SKM-1 (cell line): ENCODE results near the gene SCLY.
A peak's percentile ranks its signal among the peaks of the same experiment; 100 is the strongest.
"Not testable (repeated sequence)": the region's sequence is repeated elsewhere in the genome, so short reads cannot be mapped to it uniquely, and the experiment has no call there.

Experiments used
- DNase-seq: peaks from one replicate; lab custom pipeline; 2025; ENCODE audit not compliant: unreplicated experiment; lab: John Stamatoyannopoulos, UW

The SCLY gene

GRCh38 chr2:238060542-238061314 lies at the start of gene SCLY:
SCLY (plus strand) TSS chr2:238061001; CDS start chr2:238061055, 54 bp downstream.
- peak; percentile 79 for DNase-seq

DNA sequence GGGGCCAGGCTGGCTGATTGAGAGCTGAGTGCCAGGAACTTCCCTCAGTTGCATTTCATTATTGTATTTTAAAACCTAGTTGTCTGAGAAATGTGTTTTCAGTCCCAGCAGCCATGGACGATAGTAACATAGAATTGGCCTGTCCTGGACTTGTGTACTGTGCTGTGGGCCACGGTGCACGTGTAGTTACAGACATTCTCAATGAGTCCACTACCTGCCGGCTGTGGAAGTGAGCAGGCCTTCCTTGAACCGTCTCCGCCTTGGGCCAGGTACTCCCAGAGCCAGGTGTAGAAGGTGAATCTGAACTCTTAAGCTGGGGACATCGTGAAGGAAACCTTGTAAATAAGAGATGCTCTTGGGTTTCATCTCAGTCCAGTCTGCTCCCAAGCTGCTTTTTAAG lies 47.0 kb upstream of the SCLY start:
- DNase-seq: no peak

DNA sequence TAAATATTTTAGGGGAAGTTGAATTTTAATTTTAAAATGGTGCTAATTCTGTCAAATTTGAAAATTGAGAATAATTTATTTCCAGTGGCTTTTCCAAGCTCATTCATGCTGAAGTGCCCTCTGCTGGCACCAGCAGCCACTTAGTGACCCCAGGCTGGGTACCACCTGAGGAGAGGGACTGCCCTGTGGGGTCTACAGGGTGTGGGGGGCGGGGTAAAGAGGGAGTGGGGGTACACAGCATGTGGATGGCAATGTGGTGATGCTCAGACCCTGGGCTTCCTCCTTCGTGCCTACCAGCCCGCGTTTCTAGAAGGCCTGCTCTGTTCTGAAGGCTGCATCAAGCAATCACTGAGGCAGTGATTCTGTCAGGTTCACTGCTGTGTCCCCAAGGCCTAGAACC lies 45.1 kb upstream of the SCLY start:
- DNase-seq: no peak

DNA sequence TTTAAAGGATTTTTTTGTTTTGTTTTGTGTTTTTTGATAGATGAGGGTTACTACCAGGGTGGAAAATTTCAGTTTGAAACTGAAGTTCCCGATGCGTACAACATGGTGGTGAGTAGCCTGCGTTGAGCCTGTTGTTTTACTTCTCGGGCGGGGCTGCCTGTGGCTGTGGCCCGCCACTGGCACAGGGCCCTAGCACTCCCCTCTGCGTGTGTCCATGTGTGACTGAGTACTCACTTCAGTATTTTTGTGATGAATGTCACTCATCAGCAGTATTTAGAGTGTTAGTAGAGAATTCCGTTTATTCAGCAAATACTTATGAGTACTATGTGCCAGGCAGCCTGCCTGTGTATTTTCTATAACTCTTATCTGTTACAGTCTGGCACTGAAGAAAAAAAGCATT lies 44.3 kb upstream of the SCLY start:
- DNase-seq: no peak

- no peak for DNase-seq
Observed at GRCh38 chr2:238019962-238020361, 40.8 kb upstream of the SCLY start.

GRCh38 chr2:238020816-238021215 lies 40.0 kb upstream of the SCLY start:
- DNase-seq: no peak

GRCh38 chr2:238021327-238021726 lies 39.5 kb upstream of the SCLY start:
- DNase-seq: no peak

DNA sequence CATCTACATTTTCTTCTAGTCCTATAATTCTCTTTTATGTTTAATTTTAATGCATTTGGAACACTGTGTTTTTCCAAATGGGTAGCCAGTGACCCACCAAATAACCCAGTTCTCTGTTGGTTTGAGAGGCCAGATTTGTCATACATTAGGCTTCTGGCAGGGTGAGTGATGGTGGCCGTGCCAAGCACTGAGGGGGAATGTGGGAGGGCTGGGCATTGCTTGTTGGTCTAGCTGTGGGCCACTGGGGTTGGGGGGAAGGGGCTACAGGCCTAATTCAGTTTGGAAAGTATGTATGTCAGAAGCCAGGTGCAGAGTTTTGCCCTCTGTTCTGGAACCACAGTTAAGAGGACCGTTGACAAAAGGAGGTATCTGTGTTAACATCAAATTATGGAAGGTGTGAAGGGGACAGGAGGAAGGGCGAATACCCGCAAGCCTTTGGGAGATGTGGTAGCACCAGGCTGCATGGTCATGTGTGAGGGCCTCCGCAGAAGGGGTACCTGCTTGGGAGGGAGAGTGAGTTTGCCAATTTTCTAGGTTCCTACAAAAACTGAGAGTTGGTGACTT lies 38.1 kb upstream of the SCLY start:
- no peak for DNase-seq

GRCh38 chr2:238023608-238024007 lies 37.2 kb upstream of the SCLY start:
- DNase-seq: no peak

DNA sequence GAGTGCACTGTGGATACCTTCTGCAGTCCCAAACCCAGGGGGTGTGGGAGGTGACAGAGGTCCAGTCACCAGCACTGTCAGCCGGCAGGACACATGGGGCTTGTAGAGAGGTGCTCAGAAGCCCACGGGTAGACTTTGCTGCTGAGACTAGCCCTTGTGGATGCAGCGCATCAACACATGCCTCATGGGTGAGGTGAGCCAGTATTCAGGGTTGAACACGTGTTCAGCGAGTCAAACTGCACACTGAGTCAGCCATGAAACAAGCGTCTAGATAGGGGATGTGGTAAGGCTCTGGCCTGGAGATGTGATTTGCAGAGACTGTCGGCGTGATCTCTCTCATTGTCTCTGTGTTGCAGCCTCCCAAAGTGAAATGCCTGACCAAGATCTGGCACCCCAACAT lies 35.8 kb upstream of the SCLY start:
- DNase-seq: no peak

GRCh38 chr2:238025741-238026360 lies 35.0 kb upstream of the SCLY start:
- no peak for DNase-seq

DNA sequence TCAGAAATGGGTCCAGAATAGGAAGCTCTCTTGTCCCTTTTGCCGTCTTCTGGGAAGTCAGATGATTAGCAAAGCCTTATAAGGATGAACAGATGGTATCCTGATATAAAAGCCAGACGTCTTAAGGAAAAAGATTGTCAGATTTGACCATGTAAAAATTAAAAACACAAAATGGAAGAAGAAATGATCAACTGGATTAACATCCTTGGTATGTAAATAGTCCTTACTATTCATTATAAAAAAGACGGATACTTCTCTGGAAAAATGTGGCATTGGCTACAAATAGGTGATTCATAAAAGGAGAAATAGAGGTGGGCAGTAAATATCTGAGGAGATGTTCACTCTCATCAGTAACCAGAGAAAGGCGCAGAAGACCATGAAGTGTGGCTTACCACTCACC lies 33.7 kb upstream of the SCLY start:
- DNase-seq: no peak

DNA sequence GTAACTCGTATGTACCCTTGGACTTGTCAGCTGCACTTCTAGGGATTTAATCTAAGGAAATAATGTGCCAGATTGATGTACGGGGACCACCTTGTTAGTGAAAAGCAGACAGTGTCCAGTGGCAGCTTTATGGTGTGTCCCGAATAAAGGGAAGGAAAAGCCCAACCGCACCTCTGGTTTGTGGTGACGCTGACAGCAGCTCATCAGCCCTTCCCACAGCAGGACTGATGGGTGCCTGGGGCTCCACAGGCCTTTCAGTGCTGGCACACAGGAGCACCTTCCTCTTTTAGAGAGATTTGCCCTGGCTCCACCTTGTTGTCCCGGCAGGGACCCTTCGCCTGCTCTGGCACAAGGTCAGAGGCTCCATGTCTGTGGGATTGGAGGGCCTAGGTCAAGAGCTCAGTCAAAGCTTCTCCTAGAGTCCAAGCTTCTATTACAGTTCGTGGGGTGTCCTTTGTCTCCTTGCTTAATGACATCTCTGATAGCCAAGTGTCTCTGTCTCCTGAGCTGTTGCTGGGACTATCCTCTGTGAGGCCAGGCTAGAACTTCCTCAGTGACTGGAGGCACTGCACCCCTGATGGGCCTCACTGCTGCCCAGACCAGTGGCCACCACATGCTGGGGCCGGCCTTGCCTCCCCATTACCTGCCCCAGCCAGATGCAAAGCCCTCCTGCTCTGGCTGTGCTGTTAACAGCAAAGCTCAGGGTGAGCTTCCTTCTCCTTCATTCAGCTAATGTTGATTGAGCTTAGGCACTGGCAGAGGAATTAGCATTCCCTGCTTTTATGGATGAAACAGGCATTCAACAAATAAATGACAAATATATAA lies 33.0 kb upstream of the SCLY start:
- no peak for DNase-seq

- no peak for DNase-seq
Observed at GRCh38 chr2:238029853-238030252, 30.9 kb upstream of the SCLY start.

GRCh38 chr2:238030422-238031155 lies 30.2 kb upstream of the SCLY start:
- no peak for DNase-seq

GRCh38 chr2:238031751-238032150 lies 29.1 kb upstream of the SCLY start:
- no peak for DNase-seq

DNA sequence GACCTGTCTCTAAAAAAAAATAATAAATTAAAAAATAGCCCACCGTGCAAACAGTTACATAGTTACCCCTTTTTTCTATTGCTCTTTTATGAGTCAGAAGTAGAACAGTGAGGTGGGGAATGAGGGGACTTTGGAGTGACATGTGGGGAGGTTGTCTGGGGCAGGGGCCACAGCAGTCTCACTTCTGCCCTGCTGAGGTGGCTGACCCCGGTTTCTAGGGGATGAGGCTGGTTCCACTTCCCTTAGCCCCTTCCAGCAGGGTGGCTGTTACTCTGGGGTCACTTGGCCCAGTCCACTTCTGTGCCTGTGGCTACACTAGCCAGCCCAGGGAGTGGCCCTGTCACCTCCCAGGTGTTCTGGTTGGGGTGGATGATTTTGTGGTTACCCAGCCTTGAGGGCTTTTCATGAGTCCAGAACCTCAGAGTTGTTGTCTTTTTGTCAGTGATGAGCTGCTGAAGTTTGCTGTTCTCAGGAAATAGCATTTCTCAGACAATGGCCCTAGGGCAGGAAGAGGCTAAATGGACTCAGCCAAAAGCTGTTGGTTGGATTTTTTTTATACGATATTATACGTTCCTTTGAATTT lies 28.0 kb upstream of the SCLY start:
- no peak for DNase-seq

DNA sequence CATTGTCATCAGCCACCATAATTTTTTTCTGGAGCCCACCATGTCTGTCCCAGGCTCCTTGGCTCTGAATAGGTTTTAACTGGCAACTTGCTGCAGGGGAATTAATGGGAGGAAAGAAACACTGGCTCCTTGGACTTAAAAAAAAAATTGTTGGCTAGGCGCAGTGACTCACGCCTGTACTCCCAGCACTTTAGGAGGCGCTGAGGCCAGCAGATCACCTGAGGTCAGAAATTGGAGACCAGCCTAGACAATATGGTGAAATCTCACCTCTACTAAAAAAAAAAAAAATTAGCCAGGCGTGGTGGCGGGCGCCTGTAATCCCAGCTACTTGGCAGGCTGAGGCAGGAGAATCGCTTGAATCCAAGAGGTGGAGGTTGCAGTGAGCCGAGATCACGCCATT lies 26.8 kb upstream of the SCLY start:
- not testable (repeated sequence) for DNase-seq

DNA sequence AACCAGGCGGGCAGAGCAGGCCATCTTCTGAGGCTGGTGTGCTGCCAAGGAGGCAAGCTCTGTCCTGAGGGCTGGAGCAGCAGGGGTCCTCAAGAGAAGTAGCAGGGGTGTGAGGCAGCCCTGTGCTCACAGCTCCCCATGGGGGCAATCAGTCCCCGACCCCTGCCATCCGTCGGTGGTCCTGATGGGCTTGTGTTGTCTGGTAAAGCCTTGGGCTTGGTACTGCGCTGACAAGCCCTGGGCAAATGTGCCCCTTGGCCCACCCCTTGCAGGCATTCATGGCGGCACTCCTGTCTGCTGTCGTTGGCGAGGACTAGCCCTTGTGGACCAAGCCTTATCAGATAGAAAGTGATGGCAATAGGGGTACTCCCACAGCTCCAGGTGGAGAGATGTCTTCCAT lies 22.6 kb upstream of the SCLY start:
- no peak for DNase-seq

DNA sequence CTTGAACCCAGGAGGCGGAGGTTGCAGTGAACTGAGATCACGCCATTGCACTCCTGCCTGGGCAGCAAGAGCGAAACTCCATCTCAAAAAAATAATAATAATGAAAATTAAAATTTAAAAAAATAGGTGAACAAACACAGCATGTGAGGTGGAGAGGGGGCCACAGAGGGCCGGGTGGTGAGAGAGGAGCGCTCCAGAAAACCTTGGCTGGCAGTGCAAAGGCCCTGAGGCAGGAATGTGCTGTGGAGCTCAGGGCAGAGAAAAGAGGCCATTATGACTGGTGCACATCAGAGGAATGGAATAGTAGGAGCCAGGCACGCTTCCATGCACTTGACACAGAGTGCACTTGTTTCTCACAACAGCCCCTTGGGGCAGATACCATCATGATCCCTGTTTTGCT lies 21.6 kb upstream of the SCLY start:
- no peak for DNase-seq

DNA sequence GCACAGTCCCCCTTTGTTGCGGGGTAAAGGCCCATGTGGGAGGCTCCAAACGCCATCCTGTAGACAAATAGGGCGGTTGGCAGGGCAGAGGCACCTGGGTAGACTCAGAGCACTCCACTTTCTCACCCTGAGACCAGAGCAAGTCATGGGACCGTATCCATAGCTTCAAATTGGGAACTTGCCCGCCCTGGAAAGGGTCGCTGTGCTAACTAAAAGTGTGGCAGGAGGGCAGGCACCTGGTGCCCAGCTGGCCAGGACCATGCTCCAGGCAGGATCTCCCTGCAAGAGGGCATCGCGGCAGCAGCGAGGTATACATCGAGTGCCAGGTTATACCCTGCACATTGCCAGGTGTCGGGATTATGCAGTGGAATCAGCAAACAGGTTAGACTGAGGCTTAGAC lies 20.8 kb upstream of the SCLY start:
- DNase-seq: no peak
